Testis (tissue), 2 donors: Measurements from ENCODE around the gene LRWD1.
"Not testable (repeated sequence)": the region's sequence is repeated elsewhere in the genome, so short reads cannot be mapped to it uniquely, and the experiment has no call there.

Experiments
- CTCF ChIP-seq, 3 experiments: fragments of 450-650 bp in 2 of 3; fragments of 200-600 bp in 1 of 3; sonication (generic) in 1 of 3; IDR thresholded peaks; one replicate each; pipeline ENCODE4 v1.5.1; 2016 to 2019; ENCODE audit warnings: antibody characterized with exemption in 3 of 3, mild to moderate bottlenecking in 2 of 3, moderate library complexity in 1 of 3
- POLR2A ChIP-seq: fragments of 450-650 bp; IDR thresholded peaks from one replicate; pipeline ENCODE4 v1.6.1; 2017; ENCODE audit warnings: antibody characterized with exemption, mild to moderate bottlenecking, moderate library complexity

GRCh38 chr7:102479982-102480637, 15.3 kb downstream of the LRWD1 start:
- TF ChIP-seq CTCF (IDR thresholded peaks at IDR 0.05), result peak in 1 of 3 experiments; percentile 35
- not testable (repeated sequence) for TF ChIP-seq POLR2A
